Measurements from ENCODE around the gene FAM24B. TPM values are rescaled to one million over a fixed set of nuclear protein-coding genes. Genes with fewer than 3 reads are reported as not detected.

Gene FAM24B
- total RNA-seq, 3 donors from 2014 or later: 3.7 to 6.6 (median 5.4) TPM

GRCh38 chr10:122856902-122857301 is 22.5 kb downstream of the FAM24B start:
- no peak overlapping the region for H3K4me3 ChIP-seq
- intact Hi-C loops (cut with DNase I; ENCODE audit: low total_unique reads): no loop called here
- no peaks in the 10 kb centered on the region for H3K27me3 ChIP-seq
- H3K9me3 ChIP-seq: no peaks in the 10 kb centered on the region
- no peaks in the 10 kb centered on the region for H3K4me1 ChIP-seq
- no peak overlapping the region for H3K27ac ChIP-seq
- no peaks in the 10 kb centered on the region for H3K36me3 ChIP-seq
- TF ChIP-seq CTCF (IDR thresholded peaks at IDR 0.05) (no peak), POLR2AphosphoS5 (IDR thresholded peaks at IDR 0.05) (no peak), POLR2A (IDR thresholded peaks at IDR 0.05) (no peak)
- DNase-seq (ENCODE audit: low spot score in 2 of 2): no peak

GRCh38 chr10:122855745-122856144 is 23.6 kb downstream of the FAM24B start:
- H3K27me3 ChIP-seq: no peaks in the 10 kb centered on the region
- DNase-seq (ENCODE audit: low spot score in 2 of 2): no peak
- H3K9me3 ChIP-seq: no peaks in the 10 kb centered on the region
- H3K36me3 ChIP-seq: no peaks in the 10 kb centered on the region
- intact Hi-C loops (cut with DNase I; ENCODE audit: low total_unique reads): no loop called here
- H3K4me1 ChIP-seq: no peaks in the 10 kb centered on the region
- no peak overlapping the region for H3K27ac ChIP-seq
- TF ChIP-seq CTCF (IDR thresholded peaks at IDR 0.05): no peak
- TF ChIP-seq POLR2AphosphoS5 (IDR thresholded peaks at IDR 0.05): no peak
- no peak for TF ChIP-seq POLR2A (IDR thresholded peaks at IDR 0.05)
- no peak overlapping the region for H3K4me3 ChIP-seq

- intact Hi-C loops (cut with DNase I; ENCODE audit: low total_unique reads): no loop called here
- no peak overlapping the region for H3K4me3 ChIP-seq
These were observed 24.7 kb downstream of the FAM24B start for GRCh38 chr10:122854648-122855047.

GRCh38 chr10:122853665-122854313 is 25.6 kb downstream of the FAM24B start:
- H3K9me3 ChIP-seq: no peaks in the 10 kb centered on the region
- intact Hi-C loops (cut with DNase I; ENCODE audit: low total_unique reads): no loop called here
- no peak overlapping the region for H3K4me3 ChIP-seq
- no peaks in the 10 kb centered on the region for H3K36me3 ChIP-seq
- DNase-seq (ENCODE audit: low spot score in 2 of 2): no peak
- no peak overlapping the region for H3K27ac ChIP-seq
- H3K27me3 ChIP-seq: no peaks in the 10 kb centered on the region
- H3K4me1 ChIP-seq: no peaks in the 10 kb centered on the region
- TF ChIP-seq POLR2A (IDR thresholded peaks at IDR 0.05) (no peak), CTCF (IDR thresholded peaks at IDR 0.05) (no peak), POLR2AphosphoS5 (IDR thresholded peaks at IDR 0.05) (no peak)

More at GRCh38 chr10:122854648-122855047, 24.7 kb downstream of the FAM24B start:
- Histone ChIP-seq H3K36me3 (no peaks in the 10 kb centered on the region), H3K4me1 (no peaks in the 10 kb centered on the region), H3K9me3 (no peaks in the 10 kb centered on the region), H3K27ac (no peak overlapping the region), H3K27me3 (no peaks in the 10 kb centered on the region)
- no peak for DNase-seq (ENCODE audit: low spot score in 2 of 2)
- no peak for TF ChIP-seq POLR2AphosphoS5 (IDR thresholded peaks at IDR 0.05)
- TF ChIP-seq CTCF (IDR thresholded peaks at IDR 0.05): no peak
- no peak for TF ChIP-seq POLR2A (IDR thresholded peaks at IDR 0.05)

- no peak for DNase-seq (ENCODE audit: low spot score in 2 of 2)
- intact Hi-C loops (cut with DNase I; ENCODE audit: low total_unique reads): no loop called here
- Histone ChIP-seq H3K36me3 (no peaks in the 10 kb centered on the region), H3K27ac (no peak overlapping the region), H3K4me1 (no peaks in the 10 kb centered on the region), H3K4me3 (no peak overlapping the region), H3K27me3 (no peaks in the 10 kb centered on the region), H3K9me3 (no peaks in the 10 kb centered on the region)
- no peak for TF ChIP-seq CTCF (IDR thresholded peaks at IDR 0.05)
- TF ChIP-seq POLR2A (IDR thresholded peaks at IDR 0.05): no peak
- no peak for TF ChIP-seq POLR2AphosphoS5 (IDR thresholded peaks at IDR 0.05)
These were observed 27.1 kb downstream of the FAM24B start for GRCh38 chr10:122852261-122852660.
